ENCODE results near the gene SLC45A2.

Gene SLC45A2

GRCh38 chr5:34007621-34008600, 23.4 kb upstream of the SLC45A2 start, which contains the start of gene AMACR:
TSS of gene AMACR (minus strand) at chr5:34008050. CDS start at chr5:34008019, 31 bp downstream.
- peak within 1 kb of the TSS; percentile 67 for H3K4me3 ChIP-seq (ENCODE audit: low read depth, low read length)
- TF ChIP-seq CTCF (IDR thresholded peaks at IDR 0.05; ENCODE audit: low read depth, low read length) = no peak

DNA sequence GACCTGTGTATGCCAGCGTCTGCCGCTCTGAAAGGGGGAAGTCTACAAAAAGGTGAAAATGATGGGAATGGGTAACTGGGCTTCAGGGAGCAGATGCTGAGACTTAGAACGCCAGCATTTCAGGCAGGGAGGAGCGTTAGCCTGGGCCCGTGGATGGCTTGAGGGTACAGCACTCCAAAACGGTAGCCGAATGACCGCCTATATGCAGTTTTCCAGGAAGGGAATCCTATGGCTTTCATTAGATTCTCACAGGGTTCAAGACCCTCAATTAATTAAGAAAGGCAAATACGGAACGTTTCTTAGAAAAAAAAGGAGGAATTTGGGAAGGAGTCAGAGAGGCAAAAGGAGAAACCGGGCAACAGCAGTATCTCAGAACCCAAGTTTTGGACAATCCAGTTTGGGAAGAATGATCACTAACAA, 22.7 kb upstream of the SLC45A2 start:
- H3K4me3 ChIP-seq (ENCODE audit: low read depth, low read length) = peak overlapping the region; percentile 67
- TF ChIP-seq CTCF (IDR thresholded peaks at IDR 0.05; ENCODE audit: low read depth, low read length) = no peak

DNA sequence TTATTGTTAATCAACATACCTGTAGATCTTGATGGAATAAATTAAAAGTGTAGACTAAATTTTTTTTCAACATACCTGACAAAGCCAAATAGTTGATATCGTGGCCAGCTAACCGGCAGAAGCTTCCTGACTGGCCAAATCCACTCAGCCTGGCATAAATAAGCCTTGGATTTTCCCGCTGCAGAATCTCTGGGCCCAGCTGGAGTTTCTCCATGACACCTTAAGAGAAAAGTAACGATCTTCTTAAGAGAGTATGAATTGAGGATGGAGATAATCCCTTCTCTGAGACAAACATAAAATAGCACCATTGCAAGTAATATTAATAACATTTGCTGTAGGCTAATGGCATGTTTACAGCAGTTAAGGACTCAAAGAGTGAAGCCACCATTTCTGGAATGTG, 21.2 kb upstream of the SLC45A2 start:
- no peak for TF ChIP-seq CTCF (IDR thresholded peaks at IDR 0.05; ENCODE audit: low read depth, low read length)
- no peak overlapping the region for H3K4me3 ChIP-seq (ENCODE audit: low read depth, low read length)

- H3K4me3 ChIP-seq (ENCODE audit: low read depth, low read length) = no peak overlapping the region
- no peak for TF ChIP-seq CTCF (IDR thresholded peaks at IDR 0.05; ENCODE audit: low read depth, low read length)
Measured at GRCh38 chr5:34005211-34005610, 20.7 kb upstream of the SLC45A2 start.

GRCh38 chr5:34003941-34004340, 19.4 kb upstream of the SLC45A2 start:
- no peak for TF ChIP-seq CTCF (IDR thresholded peaks at IDR 0.05; ENCODE audit: low read depth, low read length)

GRCh38 chr5:34002629-34003328, 18.3 kb upstream of the SLC45A2 start:
- TF ChIP-seq CTCF (IDR thresholded peaks at IDR 0.05; ENCODE audit: low read depth, low read length) = no peak
- H3K4me3 ChIP-seq (ENCODE audit: low read depth, low read length) = no peak overlapping the region

More at GRCh38 chr5:34003941-34004340, 19.4 kb upstream of the SLC45A2 start:
- H3K4me3 ChIP-seq (ENCODE audit: low read depth, low read length) = no peak overlapping the region
